Stimulated activated CD8-positive, alpha-beta memory T cell treated with anti-CD3 and anti-CD28 coated beads, Interleukin-4, amount 100 ng/mL, for 4 hours (primary cell): Measurements from ENCODE around the gene DDX21.
"Not testable (repeated sequence)": the region's sequence is repeated elsewhere in the genome, so short reads cannot be mapped to it uniquely, and the experiment has no call there.

ENCODE experiments used
- DNase-seq, 2 donors: peaks; one replicate each; pipeline ENCODE4 v3.0.0-alpha.2; 2020; ENCODE audit warnings: low read depth in 2 of 2, low spot score in 1 of 2

The DDX21 gene

DNA sequence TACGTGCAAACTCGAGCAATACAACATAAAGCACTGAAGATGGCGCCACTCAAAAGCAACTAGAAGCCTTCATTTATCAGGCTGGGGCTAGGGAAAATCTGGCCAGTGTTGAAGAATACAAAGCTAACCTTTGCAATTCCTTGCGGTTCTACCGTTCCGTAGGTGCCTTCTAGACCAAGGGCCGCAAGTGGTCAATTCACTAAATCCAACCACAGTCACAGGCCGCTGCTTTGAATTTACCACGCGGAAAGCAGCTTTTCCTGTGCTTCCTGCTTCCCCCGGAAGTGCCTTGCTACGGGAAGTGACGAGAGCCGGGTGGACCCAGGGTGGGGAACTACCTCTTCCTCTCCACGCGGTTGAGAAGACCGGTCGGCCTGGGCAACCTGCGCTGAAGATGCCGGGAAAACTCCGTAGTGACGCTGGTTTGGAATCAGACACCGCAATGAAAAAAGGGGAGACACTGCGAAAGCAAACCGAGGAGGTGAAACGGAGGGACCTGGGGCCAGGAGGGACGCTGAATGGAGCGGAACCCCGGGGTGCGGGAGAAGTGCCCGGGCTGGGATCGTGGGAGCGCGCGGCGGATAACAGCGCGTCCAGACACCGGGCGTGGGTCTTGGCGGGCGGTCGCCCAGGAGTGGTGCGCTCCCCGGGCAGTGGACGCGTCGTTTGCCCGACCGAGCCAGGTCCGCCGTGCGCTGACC, at the start of gene DDX21:
Gene DDX21 (plus strand): TSS at position 339 of the 701 bp plus-strand sequence. CDS start 56 bp downstream, at position 395.
- DNase-seq = peak; percentile 78 to 82

DNA sequence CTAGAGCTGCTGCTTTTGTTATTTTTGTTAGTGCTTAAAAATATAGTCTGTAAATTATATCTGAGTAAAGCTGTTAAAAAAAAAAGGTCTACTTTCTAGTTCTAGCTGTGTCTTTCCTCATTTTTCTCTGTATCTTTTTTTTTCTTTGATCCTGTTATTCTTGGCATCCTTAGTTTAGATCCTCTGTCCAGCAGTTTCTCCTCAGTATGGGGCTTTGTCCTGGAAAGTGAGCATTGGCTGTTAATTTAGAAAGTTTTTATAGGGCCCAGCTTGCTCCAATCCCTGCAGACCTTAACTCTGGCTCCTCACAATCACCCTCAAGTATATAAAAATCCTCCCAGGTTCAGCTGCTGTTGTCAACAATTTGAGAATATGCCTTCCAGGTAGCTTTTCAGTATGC, 31.4 kb upstream of the DDX21 start:
- DNase-seq = no peak

DNA sequence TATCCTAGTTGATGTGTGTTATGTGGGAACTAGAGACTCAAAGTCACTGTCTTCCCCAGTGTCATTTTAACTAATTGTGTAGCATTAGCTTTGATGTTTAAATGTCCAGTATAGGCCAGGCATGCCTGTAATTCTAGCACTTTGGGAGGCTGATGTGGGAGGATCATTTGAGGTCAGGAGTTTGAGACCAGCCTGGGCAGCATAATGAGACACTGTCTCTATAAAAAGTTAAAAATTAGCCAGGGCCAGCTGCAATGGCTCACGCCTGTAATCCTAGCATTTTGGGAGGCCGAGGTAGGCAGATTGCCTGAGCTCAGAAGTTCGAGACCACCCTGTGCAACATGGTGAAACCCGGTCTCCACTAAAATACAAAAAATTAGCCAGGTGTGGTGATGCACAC, 30.5 kb upstream of the DDX21 start:
- DNase-seq = no peak

DNA sequence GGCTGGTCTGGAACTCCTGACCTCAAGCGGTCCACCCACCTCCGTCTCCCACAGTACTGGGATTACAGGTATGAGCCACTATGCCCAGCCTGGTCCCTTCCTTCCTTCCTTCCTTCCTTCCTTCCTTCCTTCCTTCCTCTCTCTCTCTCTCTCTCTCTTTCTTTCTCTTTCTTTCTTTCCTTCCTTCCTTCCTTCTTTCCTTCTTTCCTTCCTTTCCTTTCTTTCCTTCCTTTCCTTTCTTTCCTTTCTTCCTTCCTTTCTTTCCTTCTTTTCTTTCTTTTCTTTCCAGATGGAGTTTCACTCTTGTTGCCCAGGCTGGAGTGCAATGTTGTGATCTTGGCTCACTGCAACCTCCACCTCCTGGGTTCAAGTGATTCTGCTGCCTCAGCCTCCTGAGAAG, 26.8 kb upstream of the DDX21 start:
- DNase-seq = not testable (repeated sequence)

DNA sequence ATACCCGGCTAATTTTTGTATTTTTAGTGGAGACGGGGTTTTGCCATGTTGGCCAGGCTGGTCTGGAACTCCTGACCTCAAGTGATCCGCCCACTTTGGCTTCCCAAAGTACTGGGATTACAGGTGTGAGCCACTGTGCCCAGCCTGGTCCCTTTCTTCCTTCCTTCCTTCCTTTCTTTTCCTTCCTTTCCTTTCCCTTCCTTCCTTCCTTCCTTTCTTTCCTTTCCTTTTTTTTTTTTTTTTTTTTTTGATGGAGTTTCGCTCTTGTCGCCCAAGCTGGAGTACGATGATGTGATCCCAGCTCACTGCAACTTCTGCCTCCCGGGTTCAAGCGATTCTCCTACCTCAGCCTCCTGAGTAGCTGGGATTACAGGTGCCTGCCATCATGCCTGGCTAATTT, 26.1 kb upstream of the DDX21 start:
- not testable (repeated sequence) for DNase-seq

DNA sequence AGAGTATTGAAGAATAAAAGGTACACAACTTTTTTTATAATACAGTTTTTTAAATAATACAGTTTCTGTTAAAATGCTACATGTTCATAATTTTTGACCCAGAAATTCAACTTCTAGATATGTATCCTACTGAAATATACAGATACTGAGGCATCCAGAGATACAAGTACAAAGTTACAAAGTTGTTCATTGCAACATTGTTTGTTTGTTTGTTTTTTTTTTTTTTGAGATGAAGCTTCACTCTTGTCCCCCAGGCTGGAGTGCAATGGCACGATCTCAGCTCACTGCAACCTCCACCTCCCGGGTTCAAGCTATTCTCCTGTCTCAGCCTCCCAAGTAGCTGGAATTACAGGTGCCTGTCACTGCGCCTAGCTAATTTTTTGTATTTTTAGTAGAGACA, 23.1 kb upstream of the DDX21 start:
- DNase-seq = not testable (repeated sequence)

DNA sequence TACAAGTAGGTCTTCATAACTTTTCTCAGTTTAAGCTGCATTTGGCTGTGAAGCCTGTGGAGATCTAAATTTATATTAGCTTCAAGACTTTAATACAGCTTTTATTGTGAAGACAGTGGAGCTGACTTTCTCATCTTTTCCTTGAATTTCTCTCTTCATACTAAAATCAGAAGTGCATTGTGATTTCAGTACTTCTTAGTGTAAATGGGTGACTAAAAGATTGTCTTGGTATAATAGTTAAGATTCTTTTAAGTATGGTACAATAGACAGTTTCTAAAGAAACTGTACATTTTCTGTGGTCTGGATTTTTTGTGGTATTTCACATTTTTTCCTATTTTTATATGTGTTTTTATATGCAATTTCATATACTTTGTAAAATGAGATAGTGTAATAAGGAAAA, 21.0 kb upstream of the DDX21 start:
- no peak for DNase-seq

DNA sequence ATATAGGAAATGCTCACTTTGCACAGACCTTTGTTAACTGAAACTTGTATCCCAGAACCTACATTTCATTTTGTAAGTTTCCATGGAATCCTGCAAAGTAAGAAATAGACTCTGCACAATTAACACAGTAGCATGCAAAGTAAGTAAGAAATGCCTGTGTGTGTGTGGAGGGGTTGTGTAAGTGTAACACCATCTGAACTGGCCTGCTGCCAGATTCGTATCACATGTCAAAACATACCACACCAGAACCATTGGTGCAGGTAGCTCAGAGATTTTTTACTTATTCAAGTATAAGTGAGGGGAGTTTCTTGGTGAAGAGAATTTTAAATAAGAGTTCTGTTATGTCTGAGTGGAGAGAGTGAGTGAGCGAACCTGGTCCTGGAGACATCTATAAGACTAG, 17.9 kb upstream of the DDX21 start:
- DNase-seq = no peak

DNA sequence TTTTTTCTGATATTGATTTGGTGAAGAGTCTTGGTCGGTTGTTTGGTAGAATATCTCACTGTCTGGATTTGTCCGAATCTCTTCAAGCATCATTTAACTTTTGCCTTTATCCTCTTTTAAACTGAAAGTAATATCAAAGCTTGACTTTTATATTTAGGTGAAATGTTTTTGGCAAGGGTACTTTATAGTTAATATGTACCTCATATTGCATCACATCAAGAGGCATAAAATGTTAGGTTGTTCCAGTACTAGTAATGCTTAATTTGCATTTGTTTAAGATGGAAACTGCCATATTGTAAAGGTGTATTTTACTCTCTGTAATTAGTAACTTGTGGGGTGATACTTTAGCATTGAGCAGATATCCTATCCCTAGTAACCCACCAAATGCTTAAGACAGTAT, 17.1 kb upstream of the DDX21 start:
- no peak for DNase-seq

DNA sequence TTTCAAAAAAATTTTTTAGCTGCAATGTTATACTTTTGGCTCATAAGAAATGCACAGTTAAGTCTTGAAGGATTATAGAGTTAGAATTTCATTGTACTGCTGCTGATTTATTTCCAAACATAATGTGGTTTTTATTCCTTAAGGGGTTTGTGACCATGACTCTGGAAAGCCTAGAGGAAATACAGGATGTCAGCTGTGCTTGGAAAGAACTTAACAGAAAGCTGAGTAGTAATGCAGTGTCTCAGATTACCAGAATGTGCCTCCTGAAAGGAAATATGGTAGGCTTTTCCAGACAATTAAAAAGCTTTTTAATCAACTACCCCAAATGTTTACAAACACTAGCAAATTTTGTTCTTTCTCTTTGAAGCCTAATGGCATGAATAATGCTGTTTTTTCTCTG, 15.1 kb upstream of the DDX21 start:
- not testable (repeated sequence) for DNase-seq

DNA sequence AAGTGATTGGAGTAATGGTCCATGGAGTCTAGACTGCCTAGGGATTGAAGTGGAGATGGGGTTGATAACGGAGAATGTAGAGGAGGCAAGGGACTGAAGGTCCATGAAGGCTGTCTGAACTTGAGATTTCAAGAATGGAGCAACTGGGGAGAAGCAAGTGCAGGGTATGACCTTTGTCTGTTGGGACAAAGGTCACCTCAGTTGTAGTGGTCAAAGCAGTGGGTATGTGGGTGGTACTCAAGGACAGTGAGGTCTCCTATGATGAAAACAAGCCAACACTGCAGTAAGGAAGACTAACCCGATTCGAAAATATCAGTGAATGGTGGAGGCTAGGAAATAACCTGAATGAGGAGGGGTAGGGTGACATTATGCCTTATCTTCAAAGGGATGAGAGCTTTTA, 5.4 kb upstream of the DDX21 start:
- no peak for DNase-seq

DNA sequence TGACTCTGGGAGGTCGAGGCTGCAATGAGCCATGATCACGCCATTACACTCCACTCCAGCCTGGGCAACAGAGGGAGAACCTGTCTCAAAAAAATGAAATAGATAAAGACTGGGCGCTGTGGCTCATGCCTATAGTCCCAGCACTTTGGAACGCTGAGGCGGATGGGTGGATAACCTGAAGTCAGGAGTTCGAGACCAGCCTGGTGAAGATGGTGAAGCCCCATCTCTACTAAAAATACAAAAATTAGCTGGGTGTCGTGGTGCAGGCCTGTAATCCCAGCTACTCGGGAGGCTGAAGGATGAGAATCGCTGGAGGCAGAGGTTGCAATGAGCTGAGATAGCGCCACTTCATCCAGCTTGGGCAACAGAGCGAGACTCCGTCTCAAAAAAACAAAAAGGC, 1.1 kb upstream of the DDX21 start:
- no peak for DNase-seq

DNA sequence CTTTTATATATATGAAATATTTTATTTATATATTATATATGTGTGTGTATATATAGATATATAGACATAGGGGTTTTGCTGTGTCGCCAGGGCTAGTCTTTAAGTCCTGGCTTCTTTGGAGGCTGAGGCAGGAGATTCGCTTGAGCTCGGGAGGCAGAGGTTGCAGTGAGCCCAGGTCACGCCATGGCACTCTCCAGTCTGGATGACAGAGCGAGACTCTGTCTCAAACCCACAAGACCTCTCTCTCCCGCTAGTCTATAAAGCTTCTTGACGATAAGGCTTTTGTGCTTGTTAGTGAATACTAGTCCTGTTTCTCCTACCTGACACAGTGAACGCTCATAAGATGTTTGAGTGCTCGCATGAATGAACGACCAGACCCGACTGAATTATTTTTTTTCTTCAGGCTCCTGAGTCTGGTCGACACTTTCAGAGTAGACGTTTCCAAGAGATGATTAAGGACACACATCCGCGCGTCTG, 577 bp upstream of the DDX21 start:
- no peak for DNase-seq

DNA sequence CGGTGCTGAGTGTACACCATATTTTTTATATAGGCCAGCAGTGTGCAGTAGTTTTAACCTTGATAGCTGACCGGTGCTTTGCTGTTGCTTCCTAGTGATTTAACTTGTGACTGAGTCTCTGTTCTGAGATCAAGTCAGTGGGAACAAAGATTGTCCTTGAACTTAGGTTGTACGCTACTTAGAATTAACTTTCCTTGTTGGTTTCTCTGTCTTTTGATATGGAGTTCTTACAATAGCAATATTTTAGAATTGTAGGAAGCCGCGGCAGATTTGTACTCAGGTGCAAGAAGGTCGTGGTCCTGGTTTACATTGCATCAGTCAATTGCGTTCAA, 1.3 kb downstream of the DDX21 start:
- DNase-seq = no peak

DNA sequence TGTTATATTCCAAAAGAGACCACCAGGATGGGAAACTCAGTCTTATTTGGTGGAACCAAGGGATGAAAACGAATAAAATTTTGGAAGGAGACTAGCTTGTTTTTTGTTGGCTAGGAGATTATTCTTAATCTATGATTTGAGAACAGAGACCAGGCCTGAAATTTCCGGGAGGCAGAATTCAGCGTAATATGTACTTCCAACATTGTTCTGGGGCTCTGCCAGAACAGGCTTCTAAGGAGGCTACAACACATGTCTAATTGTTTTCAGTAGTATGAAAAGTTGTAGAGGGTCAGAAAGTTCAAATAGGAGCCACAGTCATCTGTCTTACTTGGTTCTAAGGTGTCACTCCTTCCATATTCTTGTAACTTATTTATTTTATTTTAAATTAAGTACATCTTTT, 1.7 kb downstream of the DDX21 start:
- DNase-seq = no peak

DNA sequence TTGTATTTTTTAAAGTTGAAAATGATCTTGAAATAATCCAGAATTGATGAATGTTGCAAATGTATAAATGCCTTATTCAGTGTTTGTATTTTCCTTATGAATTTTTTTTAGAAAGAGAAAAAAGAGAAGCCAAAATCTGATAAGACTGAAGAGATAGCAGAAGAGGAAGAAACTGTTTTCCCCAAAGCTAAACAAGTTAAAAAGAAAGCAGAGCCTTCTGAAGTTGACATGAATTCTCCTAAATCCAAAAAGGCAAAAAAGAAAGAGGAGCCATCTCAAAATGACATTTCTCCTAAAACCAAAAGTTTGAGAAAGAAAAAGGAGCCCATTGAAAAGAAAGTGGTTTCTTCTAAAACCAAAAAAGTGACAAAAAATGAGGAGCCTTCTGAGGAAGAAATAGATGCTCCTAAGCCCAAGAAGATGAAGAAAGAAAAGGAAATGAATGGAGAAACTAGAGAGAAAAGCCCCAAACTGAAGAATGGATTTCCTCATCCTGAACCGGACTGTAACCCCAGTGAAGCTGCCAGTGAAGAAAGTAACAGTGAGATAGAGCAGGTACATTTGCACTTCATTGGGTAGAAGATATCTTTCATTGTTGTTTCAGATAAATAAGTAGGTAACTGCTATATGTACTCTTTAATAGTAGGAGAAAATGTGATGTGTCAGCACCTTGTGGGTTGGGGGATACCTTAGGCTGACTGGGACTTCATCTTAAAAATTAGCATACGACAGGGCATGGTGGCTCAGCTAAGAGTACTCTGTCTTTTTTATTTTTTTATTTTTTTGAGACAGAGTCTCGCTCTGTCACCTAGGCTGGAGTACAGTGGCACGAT, 3.9 kb downstream of the DDX21 start:
- no peak for DNase-seq

DNA sequence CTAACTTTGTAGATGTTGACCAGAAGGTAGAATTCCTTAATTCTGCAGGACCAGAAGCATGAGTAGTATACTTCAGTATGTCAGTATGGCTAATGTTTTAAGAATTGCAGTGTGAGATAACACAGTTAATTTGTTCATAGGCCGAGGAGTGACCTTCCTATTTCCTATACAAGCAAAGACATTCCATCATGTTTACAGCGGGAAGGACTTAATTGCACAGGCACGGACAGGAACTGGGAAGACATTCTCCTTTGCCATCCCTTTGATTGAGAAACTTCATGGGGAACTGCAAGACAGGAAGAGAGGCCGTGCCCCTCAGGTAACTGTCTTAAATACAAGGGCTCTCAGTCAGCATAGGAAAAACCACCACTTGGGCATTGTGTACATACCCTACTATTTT, 7.2 kb downstream of the DDX21 start:
- DNase-seq = no peak

DNA sequence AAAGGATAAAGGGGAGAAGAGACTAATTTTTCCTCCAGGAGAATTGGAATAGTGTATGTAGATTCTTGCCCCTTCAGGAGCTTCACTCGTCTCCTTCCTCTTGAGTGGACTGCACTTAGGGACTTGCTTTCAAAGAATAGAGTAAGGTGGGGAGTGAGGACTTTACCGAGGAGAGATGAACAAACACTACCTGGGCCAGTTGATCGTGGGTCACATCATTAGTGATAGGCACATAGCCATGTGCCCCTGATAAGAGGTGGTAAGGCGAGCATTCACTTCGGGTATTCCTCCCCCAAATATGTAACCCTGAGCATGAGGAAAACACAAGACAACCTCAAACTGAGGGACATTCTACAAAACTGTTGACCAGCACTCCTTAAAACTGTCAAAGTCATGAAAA, 18.0 kb downstream of the DDX21 start:
- DNase-seq = no peak

DNA sequence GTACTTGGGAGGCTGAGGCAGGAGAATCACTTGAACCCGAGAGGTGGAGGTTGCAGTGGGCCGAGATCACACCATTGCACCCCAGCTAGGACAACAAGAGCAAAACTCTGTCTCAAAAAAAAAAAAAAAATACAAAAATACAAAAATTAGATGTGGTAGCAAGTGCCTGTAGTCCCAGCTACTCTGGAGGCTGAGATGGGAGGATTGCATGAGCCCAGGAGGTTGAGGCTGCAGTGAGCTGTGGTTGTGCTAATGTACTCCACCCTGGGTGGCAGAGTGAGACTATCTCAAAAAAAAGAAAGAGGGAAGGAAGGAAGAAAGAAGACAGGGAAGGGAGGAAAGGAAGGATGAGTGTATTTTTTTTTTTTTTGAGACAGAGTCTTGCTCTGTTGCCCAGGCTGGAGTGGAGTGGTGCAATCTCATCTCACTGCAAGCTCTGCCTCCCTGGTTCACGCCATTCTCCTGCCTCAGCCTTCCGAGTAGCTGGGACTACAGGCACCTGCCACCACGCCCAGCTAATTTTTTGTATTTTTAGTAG, 20.0 kb downstream of the DDX21 start:
- DNase-seq = not testable (repeated sequence)

DNA sequence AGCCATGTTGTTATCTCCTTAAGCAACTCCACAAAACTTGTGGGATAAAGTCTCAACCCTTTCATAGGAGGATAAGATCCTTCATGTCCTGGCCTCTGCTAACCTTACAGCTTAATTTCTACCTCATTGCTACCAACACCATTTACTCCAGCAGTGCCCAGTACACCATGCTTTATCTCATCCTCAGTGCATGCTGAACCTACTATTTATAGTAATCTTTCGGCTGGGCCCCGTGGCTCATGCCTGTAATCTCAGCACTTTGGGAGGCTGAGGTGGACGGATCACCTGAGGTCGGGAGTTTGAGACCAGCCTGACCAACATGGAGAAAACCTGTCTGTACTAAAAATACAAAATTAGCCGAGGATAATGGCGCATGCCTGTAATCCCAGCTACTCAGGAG, 23.8 kb downstream of the DDX21 start:
- not testable (repeated sequence) for DNase-seq

DNA sequence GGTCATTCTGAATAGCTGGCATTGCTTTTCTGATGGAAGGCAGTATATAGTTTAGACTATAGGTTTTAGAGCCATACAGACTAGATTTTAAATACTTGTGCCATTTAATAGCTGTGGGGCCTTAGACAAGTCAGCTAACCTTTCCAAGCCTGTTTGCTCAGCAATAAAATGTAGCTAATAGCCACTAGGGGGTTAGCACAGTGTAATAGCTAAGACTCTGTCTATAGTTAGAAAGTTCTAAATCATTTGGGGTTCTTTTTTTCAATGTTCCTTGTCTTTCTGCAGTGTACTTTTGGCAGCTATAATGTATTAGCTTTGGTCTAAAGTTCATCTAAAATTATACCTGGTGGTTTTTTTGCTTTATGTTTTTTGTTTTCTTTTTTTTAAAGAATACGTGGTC, 25.1 kb downstream of the DDX21 start:
- no peak for DNase-seq

DNA sequence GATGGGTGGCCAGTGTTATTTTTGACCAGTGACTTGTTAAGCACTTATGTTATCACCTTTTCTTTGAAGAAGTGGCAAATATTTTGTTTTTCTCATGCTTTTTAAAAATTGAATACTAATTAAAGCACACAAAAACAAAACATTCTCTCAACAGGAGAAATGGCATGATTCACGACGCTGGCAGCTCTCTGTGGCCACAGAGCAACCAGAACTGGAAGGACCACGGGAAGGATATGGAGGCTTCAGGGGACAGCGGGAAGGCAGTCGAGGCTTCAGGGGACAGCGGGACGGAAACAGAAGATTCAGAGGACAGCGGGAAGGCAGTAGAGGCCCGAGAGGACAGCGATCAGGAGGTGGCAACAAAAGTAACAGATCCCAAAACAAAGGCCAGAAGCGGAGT, 26.4 kb downstream of the DDX21 start:
- DNase-seq = no peak
